C4-2B (cell line): ENCODE measurements around the gene DNER.

Experiments used
- ZFX ChIP-seq: fragments of 450-650 bp; IDR thresholded peaks from 2 replicates; pipeline ENCODE4 v1.6.1; 2017
- TF ChIP-seq, protein P1 (sequence below): fragments of 450-650 bp; conservative IDR thresholded peaks from 2 replicates; pipeline ENCODE4 v1.5.1; 2017; ENCODE audit warnings: mild to moderate bottlenecking

DNA sequence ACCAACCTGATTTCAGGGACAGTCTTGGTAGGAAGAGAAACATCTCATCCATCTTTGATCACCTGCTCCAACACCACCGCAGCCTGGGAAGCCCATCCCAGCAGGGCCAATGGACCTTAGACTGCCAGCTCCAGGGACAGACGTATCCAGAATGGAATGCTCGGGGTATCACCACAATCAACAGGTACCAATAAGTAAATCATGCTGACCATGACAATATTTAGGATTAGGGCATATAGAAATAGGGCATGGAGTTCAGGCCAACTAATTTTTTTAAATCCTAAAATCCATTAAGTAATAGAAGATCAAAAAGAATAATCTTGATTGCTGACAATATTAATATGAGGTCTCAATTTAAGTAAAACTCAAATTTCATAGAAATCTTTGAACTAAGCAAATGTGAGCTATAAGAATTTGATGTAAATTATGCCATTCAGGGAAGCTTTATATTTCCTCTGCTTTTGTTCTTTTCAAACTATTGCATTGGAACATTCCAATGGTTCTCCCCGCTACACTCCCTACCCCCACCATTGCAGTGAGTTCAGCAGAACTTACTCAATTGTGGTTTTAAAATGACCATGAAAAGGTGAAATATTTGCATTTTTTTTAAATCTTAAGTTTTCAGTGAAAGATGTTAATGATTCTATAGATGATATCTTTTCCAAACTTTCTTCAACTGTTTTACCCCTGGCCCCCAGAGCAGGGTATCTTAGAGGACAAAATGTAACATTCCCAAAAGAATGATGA is 138.6 kb downstream of the DNER start:
- TF ChIP-seq, protein P1, sequence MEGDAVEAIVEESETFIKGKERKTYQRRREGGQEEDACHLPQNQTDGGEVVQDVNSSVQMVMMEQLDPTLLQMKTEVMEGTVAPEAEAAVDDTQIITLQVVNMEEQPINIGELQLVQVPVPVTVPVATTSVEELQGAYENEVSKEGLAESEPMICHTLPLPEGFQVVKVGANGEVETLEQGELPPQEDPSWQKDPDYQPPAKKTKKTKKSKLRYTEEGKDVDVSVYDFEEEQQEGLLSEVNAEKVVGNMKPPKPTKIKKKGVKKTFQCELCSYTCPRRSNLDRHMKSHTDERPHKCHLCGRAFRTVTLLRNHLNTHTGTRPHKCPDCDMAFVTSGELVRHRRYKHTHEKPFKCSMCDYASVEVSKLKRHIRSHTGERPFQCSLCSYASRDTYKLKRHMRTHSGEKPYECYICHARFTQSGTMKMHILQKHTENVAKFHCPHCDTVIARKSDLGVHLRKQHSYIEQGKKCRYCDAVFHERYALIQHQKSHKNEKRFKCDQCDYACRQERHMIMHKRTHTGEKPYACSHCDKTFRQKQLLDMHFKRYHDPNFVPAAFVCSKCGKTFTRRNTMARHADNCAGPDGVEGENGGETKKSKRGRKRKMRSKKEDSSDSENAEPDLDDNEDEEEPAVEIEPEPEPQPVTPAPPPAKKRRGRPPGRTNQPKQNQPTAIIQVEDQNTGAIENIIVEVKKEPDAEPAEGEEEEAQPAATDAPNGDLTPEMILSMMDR = no peak
- no peak for TF ChIP-seq ZFX
